Measurements from ENCODE around the gene TMEM212.

TMEM212 gene

GRCh38 chr3:171821778-171822358 is 21.3 kb upstream of the TMEM212 start:
- TF ChIP-seq CTCF (IDR thresholded peaks at IDR 0.05; ENCODE audit: borderline replicate concordance, insufficient read depth, low read depth, low read length), result no peak
- H3K4me3 ChIP-seq (ENCODE audit: low read depth, low read length), result no peak overlapping the region

GRCh38 chr3:171822431-171823106 is 20.6 kb upstream of the TMEM212 start:
- no peak for TF ChIP-seq CTCF (IDR thresholded peaks at IDR 0.05; ENCODE audit: borderline replicate concordance, insufficient read depth, low read depth, low read length)
- no peak overlapping the region for H3K4me3 ChIP-seq (ENCODE audit: low read depth, low read length)

- H3K4me3 ChIP-seq (ENCODE audit: low read depth, low read length), result no peak overlapping the region
- TF ChIP-seq CTCF (IDR thresholded peaks at IDR 0.05; ENCODE audit: borderline replicate concordance, insufficient read depth, low read depth, low read length), result no peak
Observed at GRCh38 chr3:171824116-171824515, 19.0 kb upstream of the TMEM212 start.

- H3K4me3 ChIP-seq (ENCODE audit: low read depth, low read length), result no peak overlapping the region
- TF ChIP-seq CTCF (IDR thresholded peaks at IDR 0.05; ENCODE audit: borderline replicate concordance, insufficient read depth, low read depth, low read length), result no peak
Observed at GRCh38 chr3:171824824-171825221, 18.3 kb upstream of the TMEM212 start.

- TF ChIP-seq CTCF (IDR thresholded peaks at IDR 0.05; ENCODE audit: borderline replicate concordance, insufficient read depth, low read depth, low read length), result no peak
- H3K4me3 ChIP-seq (ENCODE audit: low read depth, low read length), result no peak overlapping the region
Observed at GRCh38 chr3:171825222-171825828, 17.8 kb upstream of the TMEM212 start.

- TF ChIP-seq CTCF (IDR thresholded peaks at IDR 0.05; ENCODE audit: borderline replicate concordance, insufficient read depth, low read depth, low read length), result no peak
- H3K4me3 ChIP-seq (ENCODE audit: low read depth, low read length), result no peak overlapping the region
Observed at GRCh38 chr3:171827385-171827784, 15.8 kb upstream of the TMEM212 start.

Measured in GM12875 (cell line).